Epidermal melanocyte (primary cell): ENCODE measurements around the gene TENM4.

ENCODE experiments used
- DNase-seq: peaks from one replicate; pipeline ENCODE4 v3.0.0; 2011; ENCODE audit warnings: low spot score; ENCODE audit not compliant: insufficient read length

Gene TENM4

DNA sequence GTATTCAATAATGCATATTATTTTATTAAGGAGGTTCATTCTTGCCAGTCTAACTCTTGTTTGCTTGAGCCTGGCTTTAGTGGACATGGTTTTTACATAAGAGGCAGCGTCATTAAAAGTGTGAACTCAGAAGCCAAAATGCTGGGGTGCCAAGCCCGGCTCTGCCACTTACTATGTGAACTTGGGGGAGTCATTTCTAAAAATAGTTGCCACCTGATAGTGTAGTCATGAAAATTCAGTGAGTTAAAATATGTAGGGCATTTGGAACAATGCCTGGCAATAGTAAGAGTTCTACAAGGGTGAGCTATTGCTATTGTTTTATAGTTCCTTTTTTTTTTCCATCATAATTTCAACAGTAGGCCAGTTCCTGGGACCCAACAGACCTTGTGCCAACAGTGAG, 49.9 kb downstream of the TENM4 start:
- DNase-seq, result no peak

DNA sequence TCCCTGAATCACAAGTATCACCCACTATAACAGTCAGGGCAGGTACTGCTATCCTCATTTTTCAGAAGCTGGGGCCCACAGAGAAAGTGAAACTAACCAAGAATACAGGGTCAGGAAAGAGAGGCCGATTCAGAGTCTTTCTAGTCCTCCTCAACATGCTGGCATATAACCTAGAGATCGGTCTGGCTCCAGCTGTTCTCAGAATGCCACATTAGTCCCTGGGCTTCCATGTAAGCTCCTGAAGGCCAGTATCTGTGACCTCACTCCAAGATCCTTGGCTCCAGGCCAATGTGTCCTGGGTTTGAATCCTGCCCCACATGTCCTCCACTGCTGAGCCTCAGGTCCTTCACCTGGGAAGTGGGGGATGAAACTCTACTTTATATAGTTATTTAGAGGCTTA, 50.4 kb downstream of the TENM4 start:
- DNase-seq, result no peak

- DNase-seq, result no peak
Observed at GRCh38 chr11:79388201-79388600, 52.6 kb downstream of the TENM4 start.

DNA sequence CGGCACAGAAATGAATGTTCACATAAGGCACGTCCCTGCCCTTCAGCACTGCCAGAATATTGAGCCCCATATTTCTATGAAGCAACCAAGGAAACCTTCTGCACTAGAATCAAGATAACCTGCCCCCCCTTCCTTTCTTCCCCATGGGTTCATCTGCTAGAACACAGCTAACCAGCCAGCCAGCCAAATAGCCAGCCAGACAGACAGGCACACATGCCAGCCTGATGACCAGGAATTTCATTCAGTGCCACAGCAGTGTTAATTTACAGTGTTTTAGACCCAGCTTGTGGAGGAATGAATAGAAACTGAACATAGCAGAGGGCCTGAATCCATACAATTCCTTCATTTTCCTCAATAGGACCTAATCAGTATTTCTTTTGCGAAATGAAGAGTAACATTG, 57.0 kb downstream of the TENM4 start:
- no peak for DNase-seq

GRCh38 chr11:79382301-79383050, 58.4 kb downstream of the TENM4 start:
- no peak for DNase-seq

GRCh38 chr11:79381036-79381435, 59.8 kb downstream of the TENM4 start:
- DNase-seq, result no peak

DNA sequence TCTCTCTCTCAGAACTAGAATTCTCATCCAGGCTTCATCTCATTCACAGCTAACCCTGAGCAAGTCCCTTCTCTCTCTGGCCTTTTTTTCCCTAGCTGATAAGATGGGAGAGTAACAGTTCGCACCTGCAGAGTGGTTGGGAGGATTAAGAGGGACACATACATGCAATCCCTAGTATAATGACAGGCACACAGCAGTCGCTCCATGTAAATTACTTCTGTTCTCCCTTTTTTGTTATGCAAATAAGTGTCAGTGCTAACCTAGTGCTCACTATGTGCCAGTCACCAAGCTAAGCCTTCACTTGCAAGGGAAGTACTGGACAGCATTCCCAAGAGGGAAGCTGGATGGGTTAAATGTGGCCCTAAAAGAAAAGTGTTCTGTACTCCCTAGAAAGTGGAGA, 63.4 kb downstream of the TENM4 start:
- DNase-seq, result no peak

DNA sequence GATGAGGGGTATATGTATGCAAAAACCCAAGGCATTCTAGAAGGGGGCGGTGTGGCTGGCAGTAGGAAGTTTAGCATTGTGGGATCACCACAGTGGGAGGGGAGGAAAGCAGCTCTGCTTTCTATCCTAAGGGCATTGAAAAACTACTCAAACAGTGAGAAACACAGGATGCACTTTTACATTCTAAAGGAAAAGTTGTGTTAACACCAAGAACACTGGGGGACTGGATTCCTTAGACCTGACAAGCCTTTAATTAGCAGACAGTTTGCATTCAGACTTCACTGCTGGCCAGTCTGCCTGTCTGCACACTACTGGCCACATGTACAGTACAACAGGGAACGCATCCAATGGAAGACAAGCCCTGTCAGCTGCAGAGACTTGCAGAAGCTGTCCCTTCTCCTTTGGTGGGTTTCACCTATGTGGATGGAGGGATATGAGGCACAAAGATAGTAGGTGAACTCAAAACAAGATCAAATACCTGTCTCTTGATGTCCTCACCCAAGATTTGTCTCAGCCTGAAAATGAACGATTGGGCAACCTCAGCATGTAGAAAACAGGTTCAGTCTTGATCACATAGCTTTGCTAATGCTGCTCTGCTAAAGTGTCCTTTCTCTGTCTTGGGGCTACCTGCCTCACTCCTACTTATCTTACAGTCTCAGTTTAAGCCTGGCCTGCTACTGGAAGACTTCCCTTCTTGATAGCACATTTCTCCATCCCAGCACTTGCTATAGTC, 64.8 kb downstream of the TENM4 start:
- DNase-seq, result no peak

- no peak for DNase-seq
Observed at GRCh38 chr11:79374727-79375126, 66.1 kb downstream of the TENM4 start.

DNA sequence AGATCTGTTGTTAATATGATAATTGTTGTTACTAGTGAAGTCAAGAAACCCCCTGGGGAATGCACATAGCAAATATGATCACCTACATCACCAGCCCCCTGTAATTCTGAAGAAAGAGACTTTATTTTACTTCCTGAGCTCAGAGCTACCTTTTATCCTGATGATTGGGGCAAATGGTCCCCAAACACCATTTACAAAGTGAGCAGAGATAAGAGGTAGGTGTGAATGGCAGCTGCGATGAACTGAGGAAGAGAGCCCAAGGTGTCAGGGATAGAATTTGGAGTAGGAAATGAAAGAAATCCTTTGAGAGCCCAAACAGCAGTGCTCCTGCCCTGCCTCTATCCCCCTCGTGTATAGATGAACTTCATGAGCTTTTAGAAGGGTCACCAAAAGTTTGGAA, 69.1 kb downstream of the TENM4 start:
- no peak for DNase-seq

DNA sequence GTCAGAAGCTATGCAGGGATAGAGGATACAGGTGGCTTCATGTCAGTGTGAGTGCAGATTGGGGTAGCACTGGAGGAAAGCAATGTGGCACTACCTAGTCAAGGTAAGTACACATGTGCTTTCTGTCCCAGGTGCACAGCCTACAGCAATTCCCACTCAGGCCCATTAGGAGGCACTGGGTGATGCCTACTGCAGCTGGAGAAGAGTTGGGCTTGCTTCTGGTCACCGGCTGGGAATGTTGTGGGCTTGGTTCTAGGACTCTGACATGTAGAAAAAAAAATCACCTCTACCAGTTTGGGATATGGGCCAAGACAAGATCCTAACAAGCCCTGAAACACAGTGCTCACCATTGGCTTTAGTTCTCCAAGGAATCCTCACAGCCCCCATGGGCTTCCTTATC, 69.7 kb downstream of the TENM4 start:
- DNase-seq, result no peak

DNA sequence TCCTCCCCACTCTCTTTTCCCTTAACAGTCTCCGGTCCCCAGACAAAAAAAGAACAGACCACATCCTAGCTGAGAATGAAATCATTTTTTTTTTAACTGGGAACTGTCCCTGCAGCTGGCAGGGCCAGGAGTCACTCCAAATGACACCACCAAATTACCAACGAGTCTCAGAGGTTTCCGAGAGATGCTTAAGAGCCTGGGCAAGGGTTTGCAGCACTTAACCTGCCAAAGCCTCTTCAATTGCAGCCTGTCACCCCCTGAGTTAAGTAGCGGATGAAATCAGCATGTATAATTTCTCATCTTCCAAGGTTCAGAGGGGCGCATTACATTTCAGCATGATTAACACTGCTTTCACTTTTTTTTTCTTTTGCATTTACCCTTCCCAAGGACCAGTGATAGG, 71.8 kb downstream of the TENM4 start:
- DNase-seq, result no peak

- DNase-seq, result no peak
Observed at GRCh38 chr11:79367844-79368243, 73.0 kb downstream of the TENM4 start.

- no peak for DNase-seq
Observed at GRCh38 chr11:79366218-79366617, 74.6 kb downstream of the TENM4 start.

- no peak for DNase-seq
Observed at GRCh38 chr11:79363861-79364378, 76.9 kb downstream of the TENM4 start.

- no peak for DNase-seq
Observed at GRCh38 chr11:79363256-79363655, 77.6 kb downstream of the TENM4 start.

DNA sequence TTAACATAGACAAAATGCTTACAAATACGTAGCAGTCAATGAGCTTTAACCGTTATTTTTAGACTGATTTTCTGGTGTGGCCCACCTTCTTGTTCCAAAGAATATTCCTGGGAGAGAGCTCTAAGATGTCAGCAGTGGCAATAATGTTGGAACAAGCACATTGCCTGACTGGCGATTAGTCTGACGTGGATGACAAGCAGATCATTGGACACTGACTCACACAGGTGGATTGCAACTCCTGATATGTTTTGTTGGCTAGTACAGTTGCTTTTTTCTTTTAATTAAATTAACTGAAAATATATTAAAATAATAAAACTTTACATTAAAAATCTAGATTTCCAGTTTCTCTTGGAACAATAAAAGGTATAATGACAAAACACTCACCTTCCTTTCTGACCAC, 78.0 kb downstream of the TENM4 start:
- no peak for DNase-seq

DNA sequence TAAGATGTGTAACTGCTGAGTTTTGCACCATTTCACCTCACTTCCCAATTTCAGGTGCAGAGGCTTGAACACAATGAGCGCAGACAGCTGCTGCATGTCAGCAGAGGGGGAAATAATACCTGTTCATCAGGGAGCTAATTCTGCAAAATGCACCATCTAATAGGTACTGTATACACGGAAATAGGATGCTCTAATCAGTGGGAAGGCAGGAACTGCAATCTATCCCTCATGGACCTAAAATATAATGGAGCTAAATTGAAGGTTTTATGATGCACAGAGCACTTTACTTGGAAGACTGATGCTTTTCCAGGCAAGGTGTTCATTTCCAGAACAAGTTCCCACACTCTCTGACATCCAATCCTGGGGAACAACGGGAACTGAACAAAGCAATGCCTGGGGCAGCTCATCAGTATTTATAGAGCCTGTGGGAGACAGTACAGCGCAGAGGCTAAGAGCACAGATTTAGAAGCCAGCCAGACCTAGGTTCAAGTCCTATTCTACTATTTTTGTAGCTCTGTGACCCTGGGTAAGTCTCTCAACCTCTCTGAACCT, 78.5 kb downstream of the TENM4 start:
- no peak for DNase-seq

DNA sequence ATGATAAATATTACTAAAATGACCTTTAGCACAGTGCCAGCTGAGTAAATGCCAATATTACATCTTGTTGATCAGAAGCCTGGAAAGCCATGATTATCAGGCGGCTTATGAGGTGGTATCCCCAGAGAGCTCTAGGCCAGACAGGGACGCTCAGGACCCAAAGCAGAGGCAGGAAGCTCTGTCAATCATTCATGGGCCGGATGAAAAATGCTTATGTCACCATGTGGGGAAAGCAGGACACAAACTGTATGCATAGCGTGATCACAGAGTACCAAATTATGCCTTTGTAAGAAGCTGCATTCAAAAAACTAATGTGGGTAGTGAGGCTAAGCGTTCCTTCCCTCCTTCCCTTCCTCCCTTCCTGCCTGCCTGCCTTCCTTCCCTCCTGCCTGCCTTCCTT, 82.6 kb downstream of the TENM4 start:
- DNase-seq, result no peak

- no peak for DNase-seq
Observed at GRCh38 chr11:79353706-79354105, 87.1 kb downstream of the TENM4 start.

- no peak for DNase-seq
Observed at GRCh38 chr11:79352349-79352703, 88.5 kb downstream of the TENM4 start.

- no peak for DNase-seq
Observed at GRCh38 chr11:79348976-79349682, 91.7 kb downstream of the TENM4 start.
